Common myeloid progenitor, CD34-positive (primary cell): ENCODE data around the gene ADAM17. TPM values are rescaled to one million over a fixed set of nuclear protein-coding genes. Genes with fewer than 3 reads are reported as not detected.

ENCODE experiments used
- CTCF ChIA-PET: fragments of 350-600 bp; sonication (Branson Sonifier 250); formaldehyde crosslinking; loops from one replicate; lab custom pipeline; 2021; ENCODE audit warnings: antibody characterized with exemption; lab: Charles Lee
- POLR2A ChIA-PET: fragments of 350-600 bp; sonication (Branson Sonifier 250); formaldehyde crosslinking; loops from one replicate; lab custom pipeline; 2021; ENCODE audit warnings: antibody characterized with exemption; lab: Charles Lee
- DNase-seq, 3 donors: peaks; one replicate each; pipeline versions ENCODE4 v3.0.0 to v3.0.0-alpha.2; 2013
- H3K27ac ChIP-seq, 2 experiments: 1 replicate in 1 of 2; 2 replicates in 1 of 2; pipeline ENCODE4 v1.7.0; 2013; ENCODE audit warnings: inconsistent platforms in 2 of 2, low read length in 2 of 2, mild to moderate bottlenecking in 2 of 2, low read depth in 1 of 2, moderate library complexity in 1 of 2; ENCODE audit not compliant: severe bottlenecking in 2 of 2, insufficient read depth in 1 of 2, poor library complexity in 1 of 2
- H3K27me3 ChIP-seq, 5 experiments: replicated peaks in 2 of 5; 1 replicate in 3 of 5; 2 replicates in 2 of 5; pipeline versions ENCODE4 v1.6.1 to v1.7.0; 2013; ENCODE audit warnings: low read length in 4 of 5, mild to moderate bottlenecking in 2 of 5, moderate library complexity in 2 of 5, inconsistent platforms in 1 of 5; ENCODE audit not compliant: insufficient read depth in 5 of 5, control insufficient read depth in 4 of 5
- H3K36me3 ChIP-seq, 4 experiments: 1 replicate in 2 of 4; 2 replicates in 2 of 4; pipeline versions ENCODE4 v1.6.1 to v1.7.0; 2013; ENCODE audit warnings: low read length in 3 of 4, control low read depth in 1 of 4, mild to moderate bottlenecking in 1 of 4; ENCODE audit not compliant: control insufficient read depth in 4 of 4, insufficient read depth in 4 of 4
- H3K4me1 ChIP-seq, 4 experiments: 1 replicate in 3 of 4; 2 replicates in 1 of 4; pipeline versions ENCODE4 v1.6.1 to v1.7.1; 2013; ENCODE audit warnings: low read length in 3 of 4, mild to moderate bottlenecking in 3 of 4, control low read depth in 1 of 4, inconsistent platforms in 1 of 4, moderate library complexity in 1 of 4; ENCODE audit not compliant: control insufficient read depth in 4 of 4, insufficient read depth in 4 of 4; ENCODE audit errors: control extremely low read depth in 1 of 4
- H3K4me3 ChIP-seq, 7 experiments: 1 replicate in 4 of 7; 2 replicates in 3 of 7; pipeline versions ENCODE4 v1.5.1 to v1.7.0; 2013; ENCODE audit warnings: mild to moderate bottlenecking in 7 of 7, low read length in 6 of 7, moderate library complexity in 6 of 7, inconsistent platforms in 2 of 7, low read depth in 2 of 7, control low read depth in 1 of 7; ENCODE audit not compliant: insufficient read depth in 4 of 7, control insufficient read depth in 1 of 7; ENCODE audit errors: extremely low read depth in 1 of 7
- H3K9me3 ChIP-seq, 5 experiments: 1 replicate in 4 of 5; 2 replicates in 1 of 5; pipeline versions ENCODE4 v1.6.1 to v1.7.1; 2013; ENCODE audit warnings: low read length in 4 of 5, mild to moderate bottlenecking in 2 of 5, inconsistent platforms in 1 of 5, low read depth in 1 of 5, moderate library complexity in 1 of 5; ENCODE audit not compliant: control insufficient read depth in 4 of 5, insufficient read depth in 2 of 5; ENCODE audit errors: control extremely low read depth in 1 of 5
- WGBS: methylation state at CpG from one replicate; pipeline ENCODE4 v1.1.5; 2013; ENCODE audit not compliant: insufficient coverage; 5-methylcytosine and 5-hydroxymethylcytosine counted together
- polyA plus RNA-seq: library from polyadenylated mRNA; unstranded; fragments of 120-200 nt; gene quantifications from one replicate; pipeline ENCODE4 v1.2.1, GENCODE V29; 2013

ADAM17 gene
- 28.8 TPM for polyA plus RNA-seq

GRCh38 chr2:9555297-9556120 is at the start of gene ADAM17:
ADAM17 (minus strand) TSS chr2:9555830; CDS start chr2:9555605, 225 bp downstream.
- DNase-seq, result peak; percentile 89 to 95 (median 89)
- H3K4me1 ChIP-seq, result peaks cover 28 to 53% (median 36%) of the 10 kb centered on the region in 4 experiments

GRCh38 chr2:9602412-9602811 is 46.8 kb upstream of the ADAM17 start:
- Histone ChIP-seq H3K27me3 (no peaks in the 10 kb centered on the region), H3K4me3 (no peak overlapping the region), H3K36me3 (peaks cover 30 to 46% (median 36%) of the 10 kb centered on the region in 4 experiments), H3K4me1 (peaks cover 0 to 4% (median 1%) of the 10 kb centered on the region in 4 experiments), H3K9me3 (peaks cover 13 to 33% (median 17%) of the 10 kb centered on the region in 5 experiments), H3K27ac (no peak overlapping the region)
- CTCF ChIA-PET, result interaction anchor here (1.4 kb wide), 1 partner anchor 28 kb away, joined by 4 read pairs; no protein-coding TSS in a partner anchor
- no peak for DNase-seq
- WGBS, result 100% methylated on average over 2 of the region's 3 CpGs
- POLR2A ChIA-PET, result no interaction called here

More at GRCh38 chr2:9555297-9556120, at the start of gene ADAM17:
- POLR2A ChIA-PET, result interaction anchor here (0.6 to 3.8 kb wide), 18 partner anchors 8 to 126 kb away, joined by 3 to 25 read pairs (median 3); partner anchors contain the start of gene YWHAQ
- peak within 1 kb of the TSS; percentile 94 to 97 for H3K27ac ChIP-seq
- WGBS, result under 1% methylated on average over 57 of the region's 73 CpGs
- H3K9me3 ChIP-seq, result no peaks in the 10 kb centered on the region
- CTCF ChIA-PET, result interaction anchor here (0.6 to 4.0 kb wide), 14 partner anchors 9 to 239 kb away, joined by 3 to 27 read pairs (median 3); no protein-coding TSS in a partner anchor
- peaks cover 0 to 3% (median under 1%) of the 10 kb centered on the region in 4 experiments for H3K36me3 ChIP-seq
- H3K4me3 ChIP-seq, result peak within 1 kb of the TSS; percentile 82 to 98 (median 91)
- H3K27me3 ChIP-seq, result no peaks in the 10 kb centered on the region

GRCh38 chr2:9601397-9601796 is 45.8 kb upstream of the ADAM17 start:
- Histone ChIP-seq H3K4me3 (no peak overlapping the region), H3K36me3 (peaks cover 30 to 46% (median 36%) of the 10 kb centered on the region in 4 experiments), H3K27me3 (no peaks in the 10 kb centered on the region), H3K9me3 (peaks cover 13 to 33% (median 17%) of the 10 kb centered on the region in 5 experiments), H3K4me1 (peaks cover 0 to 2% (median under 1%) of the 10 kb centered on the region in 4 experiments), H3K27ac (no peak overlapping the region)
- CTCF ChIA-PET, result interaction anchor here (0.9 to 1.4 kb wide), 2 partner anchors 13 to 27 kb away, joined by 3 to 4 read pairs; no protein-coding TSS in a partner anchor
- POLR2A ChIA-PET, result no interaction called here
- 97% methylated on average over 3 of the region's 5 CpGs for WGBS
- no peak for DNase-seq

GRCh38 chr2:9599430-9599829 is 43.8 kb upstream of the ADAM17 start:
- Histone ChIP-seq H3K27ac (no peak overlapping the region), H3K9me3 (peaks cover 13 to 33% (median 17%) of the 10 kb centered on the region in 5 experiments), H3K27me3 (no peaks in the 10 kb centered on the region), H3K36me3 (peaks cover 25 to 49% (median 36%) of the 10 kb centered on the region in 4 experiments), H3K4me1 (peaks cover 0 to 2% (median under 1%) of the 10 kb centered on the region in 4 experiments), H3K4me3 (peak overlapping the region in 1 of 7 experiments; percentile 13)
- WGBS, result no CpG with 5 or more reads among the region's 1 CpG
- DNase-seq, result peak in 1 of 3 donors; percentile 12
- ChIA-PET CTCF (interaction anchor here (0.6 to 1.6 kb wide), 3 partner anchors 9 to 46 kb away, joined by 3 to 7 read pairs (median 4); no protein-coding TSS in a partner anchor), POLR2A (interaction anchor here (0.9 kb wide), 1 partner anchor 13 kb away, joined by 3 read pairs; no protein-coding TSS in a partner anchor)

- peaks cover 27 to 46% (median 36%) of the 10 kb centered on the region in 4 experiments for H3K36me3 ChIP-seq
- H3K4me1 ChIP-seq, result peaks cover 0 to 2% (median under 1%) of the 10 kb centered on the region in 4 experiments
- 100% methylated on average over 5 of the region's 10 CpGs for WGBS
- no peak for DNase-seq
- no peak overlapping the region for H3K4me3 ChIP-seq
- no peaks in the 10 kb centered on the region for H3K27me3 ChIP-seq
- no peak overlapping the region for H3K27ac ChIP-seq
- H3K9me3 ChIP-seq, result peaks cover 13 to 33% (median 17%) of the 10 kb centered on the region in 5 experiments
- POLR2A ChIA-PET, result interaction anchor here (0.7 kb wide), 1 partner anchor 9 kb away, joined by 3 read pairs; no protein-coding TSS in a partner anchor
- CTCF ChIA-PET, result interaction anchor here (0.8 kb wide), 1 partner anchor 10 kb away, joined by 3 read pairs; no protein-coding TSS in a partner anchor
These were observed 41.1 kb upstream of the ADAM17 start for GRCh38 chr2:9596621-9597311.

GRCh38 chr2:9595746-9596145 is 40.1 kb upstream of the ADAM17 start:
- no peaks in the 10 kb centered on the region for H3K27me3 ChIP-seq
- H3K4me3 ChIP-seq, result no peak overlapping the region
- H3K36me3 ChIP-seq, result peaks cover 27 to 47% (median 35%) of the 10 kb centered on the region in 4 experiments
- peaks cover 0 to 2% (median under 1%) of the 10 kb centered on the region in 4 experiments for H3K4me1 ChIP-seq
- no CpG with 5 or more reads among the region's 2 CpGs for WGBS
- peaks cover 13 to 26% (median 15%) of the 10 kb centered on the region in 5 experiments for H3K9me3 ChIP-seq
- DNase-seq, result no peak
- CTCF ChIA-PET, result interaction anchor here (0.8 to 1.3 kb wide), 2 partner anchors 11 to 38 kb away, joined by 3 read pairs; no protein-coding TSS in a partner anchor
- POLR2A ChIA-PET, result no interaction called here
- no peak overlapping the region for H3K27ac ChIP-seq
